ENCODE data around the gene FSCB.
"Not testable (repeated sequence)": the region's sequence is repeated elsewhere in the genome, so short reads cannot be mapped to it uniquely, and the experiment has no call there.

FSCB gene

GRCh38 chr14:44507183-44507582 is at the start of gene FSCB:
Gene FSCB (minus strand): TSS chr14:44507283. CDS start chr14:44506987, 296 bp downstream.
- DNase-seq = no peak

- DNase-seq = no peak
Observed at GRCh38 chr14:44531658-44532057, 24.6 kb upstream of the FSCB start.

- DNase-seq = no peak
Observed at GRCh38 chr14:44530475-44530874, 23.4 kb upstream of the FSCB start.

GRCh38 chr14:44529026-44529425 is 21.9 kb upstream of the FSCB start:
- DNase-seq = peak; percentile 56

GRCh38 chr14:44528180-44528579 is 21.1 kb upstream of the FSCB start:
- DNase-seq = no peak

GRCh38 chr14:44525237-44525636 is 18.2 kb upstream of the FSCB start:
- DNase-seq = no peak

GRCh38 chr14:44515668-44516067 is 8.6 kb upstream of the FSCB start:
- not testable (repeated sequence) for DNase-seq

- no peak for DNase-seq
Observed at GRCh38 chr14:44508834-44509233, 1.8 kb upstream of the FSCB start.

GRCh38 chr14:44505588-44505987 is 1.5 kb downstream of the FSCB start:
- DNase-seq = no peak

- DNase-seq = no peak
Observed at GRCh38 chr14:44497148-44497547, 9.9 kb downstream of the FSCB start.

GRCh38 chr14:44494137-44494536 is 12.9 kb downstream of the FSCB start:
- DNase-seq = no peak

- no peak for DNase-seq
Observed at GRCh38 chr14:44490966-44491365, 16.1 kb downstream of the FSCB start.

GRCh38 chr14:44477953-44478352 is 29.1 kb downstream of the FSCB start:
- DNase-seq = no peak

GRCh38 chr14:44468771-44469170 is 38.3 kb downstream of the FSCB start:
- no peak for DNase-seq

GRCh38 chr14:44463356-44464004 is 43.6 kb downstream of the FSCB start:
- peak; percentile 95 for DNase-seq

- peak; percentile 92 for DNase-seq
Observed at GRCh38 chr14:44462381-44462780, 44.7 kb downstream of the FSCB start.

GRCh38 chr14:44461811-44462210 is 45.3 kb downstream of the FSCB start:
- DNase-seq = no peak

Measured in NCI-H1092 treated with DMSO at 0.1 percent for 48 hours (cell line).